A549 (cell line): ENCODE measurements around the gene MTF1.

ENCODE experiments used
- CTCF ChIP-seq: fragments of >200 bp; sonication (Bioruptor Twin); formaldehyde crosslinking; IDR thresholded peaks from 3 replicates; pipeline ENCODE4 v1.5.1; 2016
- ESRRA ChIP-seq: fragments of 150-350 bp; IDR thresholded peaks from 2 replicates; pipeline ENCODE4 v1.6.1; 2014; ENCODE audit warnings: mild to moderate bottlenecking, low read length, borderline replicate concordance
- POLR2A ChIP-seq: IDR thresholded peaks from 2 replicates; pipeline ENCODE4 v1.6.1; 2012; ENCODE audit warnings: mild to moderate bottlenecking, low read length
- SREBF2 ChIP-seq: fragments of 450-650 bp; IDR thresholded peaks from 2 replicates; pipeline ENCODE4 v1.6.1; 2014; ENCODE audit warnings: mild to moderate bottlenecking, moderate library complexity
- ZFP36 ChIP-seq: fragments of 450-650 bp; IDR thresholded peaks from 2 replicates; pipeline ENCODE4 v1.6.1; 2014; ENCODE audit warnings: borderline replicate concordance; ENCODE audit not compliant: partially characterized antibody

- TF ChIP-seq ZFP36 (no peak), POLR2A (no peak), CTCF (no peak), SREBF2 (no peak), ESRRA (no peak)
Observed at GRCh38 chr1:37802439-37802838, 57.0 kb downstream of the MTF1 start.
